Neuronal stem cell (in vitro differentiated cells): ENCODE data around the gene DDTL.
"Not testable (repeated sequence)": the region's sequence is repeated elsewhere in the genome, so short reads cannot be mapped to it uniquely, and the experiment has no call there.

Experiments
- DNase-seq: peaks from one replicate; pipeline ENCODE4 v3.0.0-alpha.2; 2013; ENCODE audit warnings: low spot score
- H2AFZ ChIP-seq: one replicate; pipeline ENCODE4 v1.6.1; 2013; ENCODE audit warnings: mild to moderate bottlenecking, low read length, inconsistent platforms
- H2AK5ac ChIP-seq: 2 replicates; pipeline ENCODE4 v1.6.1; 2013; ENCODE audit warnings: low read depth, mild to moderate bottlenecking, inconsistent platforms, low read length, moderate library complexity, mixed read lengths
- H2BK120ac ChIP-seq: 2 replicates; pipeline ENCODE4 v1.6.1; 2013; ENCODE audit warnings: low read depth, mild to moderate bottlenecking, inconsistent platforms, low read length, moderate library complexity, mixed read lengths
- H2BK12ac ChIP-seq: one replicate; pipeline ENCODE4 v1.6.1; 2013; ENCODE audit warnings: low read length, inconsistent platforms
- H2BK15ac ChIP-seq: 2 replicates; pipeline ENCODE4 v1.6.1; 2013; ENCODE audit warnings: mild to moderate bottlenecking, low read length, inconsistent platforms, mixed read lengths
- H2BK5ac ChIP-seq: one replicate; pipeline ENCODE4 v1.6.1; 2013; ENCODE audit warnings: inconsistent platforms, mild to moderate bottlenecking, low read length, moderate library complexity
- H3K14ac ChIP-seq: one replicate; pipeline ENCODE4 v1.6.1; 2013; ENCODE audit warnings: low read length, inconsistent platforms
- H3K18ac ChIP-seq: 2 replicates; pipeline ENCODE4 v1.6.1; 2013; ENCODE audit warnings: low read length, inconsistent platforms
- H3K23ac ChIP-seq: 2 replicates; pipeline ENCODE4 v1.6.1; 2013; ENCODE audit warnings: low read depth, mild to moderate bottlenecking, mixed read lengths, low read length, inconsistent platforms; ENCODE audit not compliant: poor library complexity
- H3K27ac ChIP-seq: replicated peaks from 3 replicates; pipeline ENCODE4 v1.5.1; 2013; ENCODE audit warnings: low read length, inconsistent platforms
- H3K27me3 ChIP-seq, 3 experiments: 2 replicates each; pipeline ENCODE4 v1.6.1; 2013; ENCODE audit warnings: low read length in 3 of 3, mild to moderate bottlenecking in 2 of 3, inconsistent platforms in 1 of 3, low read depth in 1 of 3, mixed read lengths in 1 of 3, moderate library complexity in 1 of 3; ENCODE audit not compliant: control insufficient read depth in 3 of 3, insufficient read depth in 3 of 3
- H3K36me3 ChIP-seq, 2 donors: replicated peaks in 1 of 2; 2 replicates each; pipeline ENCODE4 v1.6.1; 2013; ENCODE audit warnings: low read length in 2 of 2; ENCODE audit not compliant: control insufficient read depth in 2 of 2, insufficient read depth in 2 of 2
- H3K4ac ChIP-seq: 2 replicates; pipeline ENCODE4 v1.6.1; 2013; ENCODE audit warnings: inconsistent platforms, mild to moderate bottlenecking, low read length, moderate library complexity
- H3K4me1 ChIP-seq, 2 donors: 1 replicate in 1 of 2; 2 replicates in 1 of 2; pipeline ENCODE4 v1.6.1; 2013; ENCODE audit warnings: low read length in 2 of 2, low read depth in 1 of 2; ENCODE audit not compliant: control insufficient read depth in 2 of 2, insufficient read depth in 1 of 2
- H3K4me2 ChIP-seq: one replicate; pipeline ENCODE4 v1.6.1; 2013; ENCODE audit warnings: mild to moderate bottlenecking, low read length, inconsistent platforms; ENCODE audit not compliant: insufficient read depth, poor library complexity, severe bottlenecking
- H3K4me3 ChIP-seq, 2 donors: 2 replicates each; pipeline ENCODE4 v1.5.1; 2013; ENCODE audit warnings: low read length in 2 of 2, mild to moderate bottlenecking in 2 of 2, inconsistent platforms in 1 of 2, moderate library complexity in 1 of 2
- H3K79me1 ChIP-seq: one replicate; pipeline ENCODE4 v1.6.1; 2013; ENCODE audit warnings: low read depth, mild to moderate bottlenecking, inconsistent platforms, low read length, moderate library complexity
- H3K9ac ChIP-seq: one replicate; pipeline ENCODE4 v1.6.1; 2013; ENCODE audit warnings: mild to moderate bottlenecking, low read depth, low read length, inconsistent platforms; ENCODE audit not compliant: poor library complexity
- H3K9me3 ChIP-seq, 2 donors: replicated peaks in 1 of 2; 2 replicates each; pipeline versions ENCODE3 to v1.6.1; 2013; ENCODE audit warnings: low read length in 2 of 2, mild to moderate bottlenecking in 2 of 2, inconsistent platforms in 1 of 2, low read depth in 1 of 2, mixed read lengths in 1 of 2, moderate library complexity in 1 of 2; ENCODE audit not compliant: control insufficient read depth in 2 of 2, insufficient read depth in 1 of 2
- H4K8ac ChIP-seq: one replicate; pipeline ENCODE4 v1.6.1; 2013; ENCODE audit warnings: low read depth, mild to moderate bottlenecking, inconsistent platforms, low read length, moderate library complexity
- H4K91ac ChIP-seq: one replicate; pipeline ENCODE4 v1.6.1; 2013; ENCODE audit warnings: low read length, low read depth, mild to moderate bottlenecking, inconsistent platforms; ENCODE audit not compliant: poor library complexity
- WGBS, 2 donors: extraction: QIAGEN DNeasy Blood & Tissue Kit; methylation state at CpG; one replicate each; pipeline ENCODE4 v1.1.7; 2013; ENCODE audit warnings: missing lambda C conversion rate in 2 of 2, mixed read lengths in 1 of 2; ENCODE audit not compliant: insufficient read length in 2 of 2, insufficient replicate concordance in 1 of 2; ENCODE audit errors: extremely low coverage in 2 of 2; 5-methylcytosine and 5-hydroxymethylcytosine counted together

The DDTL gene

GRCh38 chr22:23999779-24000178 is 33.1 kb downstream of the DDTL start:
- not testable (repeated sequence) for H3K18ac ChIP-seq, H3K4me1 ChIP-seq, H3K4ac ChIP-seq, H2BK15ac ChIP-seq, H4K8ac ChIP-seq, H2AFZ ChIP-seq, H3K27ac ChIP-seq, H3K9ac ChIP-seq, H3K23ac ChIP-seq, H3K79me1 ChIP-seq, H3K14ac ChIP-seq, H3K9me3 ChIP-seq, H3K4me3 ChIP-seq, H2AK5ac ChIP-seq, DNase-seq, H2BK120ac ChIP-seq, H3K4me2 ChIP-seq, H3K36me3 ChIP-seq, H4K91ac ChIP-seq, H2BK12ac ChIP-seq, H2BK5ac ChIP-seq
- H3K27me3 ChIP-seq, result peaks cover 0 to 14% (median 0%) of the 10 kb centered on the region in 3 experiments
- WGBS, 2 donors, result no CpG with 5 or more reads among the region's 7 CpGs

GRCh38 chr22:24001314-24001713 is 34.6 kb downstream of the DDTL start:
- Histone ChIP-seq H2AFZ (peak overlapping the region; percentile 74), H3K23ac (no peak overlapping the region), H2BK5ac (peak overlapping the region; percentile 48), H3K27me3 (peaks cover 0 to 23% (median 0%) of the 10 kb centered on the region in 3 experiments), H2AK5ac (no peak overlapping the region), H4K8ac (peak overlapping the region; percentile 4), H3K9ac (no peak overlapping the region), H3K36me3 (no peaks in the 10 kb centered on the region), H3K4me2 (no peak overlapping the region), H2BK12ac (no peak overlapping the region), H3K9me3 (no peaks in the 10 kb centered on the region), H2BK120ac (no peak overlapping the region), H2BK15ac (no peak overlapping the region), H3K4me3 (no peak overlapping the region), H4K91ac (peak overlapping the region; percentile 76), H3K14ac (no peak overlapping the region), H3K79me1 (no peaks in the 10 kb centered on the region), H3K27ac (peak overlapping the region; percentile 13), H3K18ac (peak overlapping the region; percentile 83), H3K4ac (no peak overlapping the region), H3K4me1 (peaks cover 4 to 5% of the 10 kb centered on the region in 2 donors)
- WGBS, 2 donors, result no CpG with 5 or more reads among the region's 9 CpGs
- no peak for DNase-seq

DNA sequence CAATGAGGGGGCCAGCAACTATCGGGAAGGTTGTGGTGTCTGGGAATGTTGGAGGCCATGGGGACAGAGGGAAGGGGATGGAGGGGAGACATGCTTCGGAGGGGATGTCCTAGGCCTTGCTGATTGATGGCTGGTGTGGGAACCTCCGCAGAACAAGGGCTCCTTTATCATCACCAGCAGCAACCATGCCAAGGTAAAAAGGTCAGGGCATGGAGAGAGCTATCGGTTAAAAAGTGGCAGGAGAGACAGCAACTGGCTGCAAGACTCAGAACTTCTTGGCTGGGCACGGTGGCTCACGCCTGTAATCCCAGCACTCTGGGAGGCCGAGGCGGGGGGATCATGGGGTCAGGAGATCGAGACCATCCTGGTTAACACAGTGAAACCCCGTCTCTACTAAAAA is 35.6 kb downstream of the DDTL start:
- Histone ChIP-seq H3K36me3 (no peaks in the 10 kb centered on the region), H3K79me1 (no peaks in the 10 kb centered on the region), H2BK120ac (no peak overlapping the region), H3K4me3 (no peak overlapping the region), H3K4me2 (no peak overlapping the region), H3K27me3 (peaks cover 0 to 27% (median 0%) of the 10 kb centered on the region in 3 experiments), H3K27ac (no peak overlapping the region), H2AK5ac (no peak overlapping the region), H3K4me1 (peaks cover 4 to 5% of the 10 kb centered on the region in 2 donors), H3K9me3 (no peaks in the 10 kb centered on the region), H2BK12ac (no peak overlapping the region), H2AFZ (no peak overlapping the region), H2BK5ac (no peak overlapping the region), H3K18ac (no peak overlapping the region), H3K9ac (no peak overlapping the region), H4K8ac (no peak overlapping the region), H3K23ac (no peak overlapping the region), H2BK15ac (no peak overlapping the region), H4K91ac (no peak overlapping the region), H3K4ac (no peak overlapping the region), H3K14ac (no peak overlapping the region)
- no CpG with 5 or more reads among the region's 10 CpGs for WGBS, 2 donors
- no peak for DNase-seq

GRCh38 chr22:24002851-24003250 is 36.2 kb downstream of the DDTL start:
- Histone ChIP-seq H2BK120ac (no peak overlapping the region), H2BK5ac (no peak overlapping the region), H2AK5ac (no peak overlapping the region), H3K9ac (no peak overlapping the region), H2BK12ac (no peak overlapping the region), H3K23ac (no peak overlapping the region), H3K27me3 (peaks cover 0 to 29% (median 0%) of the 10 kb centered on the region in 3 experiments), H3K18ac (no peak overlapping the region), H3K79me1 (no peaks in the 10 kb centered on the region), H3K4me1 (peaks cover 4 to 5% of the 10 kb centered on the region in 2 donors), H3K4ac (no peak overlapping the region), H2BK15ac (no peak overlapping the region), H4K91ac (no peak overlapping the region), H4K8ac (no peak overlapping the region), H3K9me3 (no peaks in the 10 kb centered on the region), H3K4me2 (no peak overlapping the region), H2AFZ (no peak overlapping the region), H3K36me3 (no peaks in the 10 kb centered on the region), H3K4me3 (no peak overlapping the region), H3K27ac (no peak overlapping the region), H3K14ac (no peak overlapping the region)
- WGBS, 2 donors, result 100% methylated on average over 1 of the region's 5 CpGs; no CpG with 5 or more reads in 1 of the 2 donors
- no peak for DNase-seq
